Loucy (cell line): ENCODE data around the gene MCM5.

Source experiments
- CTCF ChIP-seq: fragments of 200-600 bp; sonication (generic); conservative IDR thresholded peaks from 2 replicates; pipeline ENCODE4 v1.5.1; 2014; ENCODE audit warnings: mild to moderate bottlenecking, antibody characterized with exemption, low read length
- EZH2phosphoT487 ChIP-seq: fragments of 200-600 bp; IDR thresholded peaks from 2 replicates; pipeline ENCODE4 v1.6.1; 2018; ENCODE audit warnings: antibody characterized with exemption, mild to moderate bottlenecking, moderate library complexity, borderline replicate concordance

DNA sequence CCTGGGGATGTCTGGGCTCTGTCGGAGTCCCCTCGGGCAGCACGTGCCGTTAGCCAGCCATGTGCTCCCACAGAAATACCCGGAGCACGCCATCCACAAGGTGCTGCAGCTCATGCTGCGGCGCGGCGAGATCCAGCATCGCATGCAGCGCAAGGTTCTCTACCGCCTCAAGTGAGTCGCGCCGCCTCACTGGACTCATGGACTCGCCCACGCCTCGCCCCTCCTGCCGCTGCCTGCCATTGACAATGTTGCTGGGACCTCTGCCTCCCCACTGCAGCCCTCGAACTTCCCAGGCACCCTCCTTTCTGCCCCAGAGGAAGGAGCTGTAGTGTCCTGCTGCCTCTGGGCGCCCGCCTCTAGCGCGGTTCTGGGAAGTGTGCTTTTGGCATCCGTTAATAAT lies 24.1 kb downstream of the MCM5 start:
- TF ChIP-seq EZH2phosphoT487 (no peak), CTCF (no peak)
